GM23338 (cell line): Measurements from ENCODE around the gene ARHGEF28.

Experiments used
- CREB1 ChIP-seq: fragments of 250-450 bp; sonication (Bioruptor Pico); IDR thresholded peaks from 2 replicates; pipeline ENCODE4 v1.5.0; 2020; ENCODE audit warnings: low read depth, mild to moderate bottlenecking, moderate library complexity
- EZH2 ChIP-seq: fragments of 200-600 bp; sonication (generic); IDR thresholded peaks from one replicate; pipeline ENCODE4 v1.8.0; 2017; ENCODE audit warnings: antibody characterized with exemption, mild to moderate bottlenecking, low read depth; ENCODE audit not compliant: unreplicated experiment
- EZH2phosphoT487 ChIP-seq: fragments of 200-600 bp; sonication (generic); IDR thresholded peaks from one replicate; pipeline ENCODE4 v1.8.1; 2018; ENCODE audit warnings: antibody characterized with exemption; ENCODE audit not compliant: unreplicated experiment
- JUNB ChIP-seq: IDR thresholded peaks from one replicate; pipeline ENCODE4 v1.6.1; 2016; ENCODE audit warnings: antibody characterized with exemption; ENCODE audit not compliant: unreplicated experiment
- NANOG ChIP-seq: IDR thresholded peaks from 2 replicates; pipeline ENCODE4 v1.6.1; 2016; ENCODE audit warnings: antibody characterized with exemption, borderline replicate concordance
- POLR2AphosphoS5 ChIP-seq: IDR thresholded peaks from 2 replicates; pipeline ENCODE4 v1.6.1; 2016; ENCODE audit warnings: antibody characterized with exemption, low read depth
- TF ChIP-seq, protein P1 (sequence below), 2 experiments: fragments of 200-600 bp in 1 of 2; sonication (generic) in 1 of 2; conservative IDR thresholded peaks; 2 replicates each; pipeline versions ENCODE4 v1.5.1 to v1.6.1; 2016 to 2017; ENCODE audit warnings: antibody characterized with exemption in 2 of 2, low read depth in 2 of 2, mild to moderate bottlenecking in 2 of 2, moderate library complexity in 1 of 2
- TF ChIP-seq, protein P2 (sequence below): IDR thresholded peaks from 2 replicates; pipeline ENCODE4 v1.6.1; 2016; ENCODE audit warnings: antibody characterized with exemption
- TF ChIP-seq, protein P3 (sequence below): fragments of 250-450 bp; sonication (Bioruptor Pico); IDR thresholded peaks from 2 replicates; pipeline ENCODE4 v1.5.0; 2020; ENCODE audit warnings: mild to moderate bottlenecking, moderate library complexity

DNA sequence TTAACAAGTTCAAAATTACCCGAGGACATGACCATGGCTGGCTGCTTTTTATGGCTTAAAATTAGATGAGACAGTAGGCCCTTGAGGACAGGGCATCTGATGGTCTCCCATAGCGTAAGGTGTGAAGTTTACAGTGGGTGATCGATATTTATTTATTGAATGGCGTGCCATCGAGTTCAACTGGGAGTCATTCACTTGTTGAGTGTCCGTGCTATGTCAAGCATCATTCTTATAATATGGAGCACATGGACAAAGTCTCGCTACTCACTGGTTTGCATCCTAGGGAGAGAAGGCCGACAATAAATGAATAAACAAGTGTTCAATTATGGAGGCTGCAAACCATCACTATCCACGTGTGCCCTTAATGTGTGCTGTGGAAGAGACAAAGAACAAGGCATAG is 277.2 kb downstream of the ARHGEF28 start:
- TF ChIP-seq, protein P1, sequence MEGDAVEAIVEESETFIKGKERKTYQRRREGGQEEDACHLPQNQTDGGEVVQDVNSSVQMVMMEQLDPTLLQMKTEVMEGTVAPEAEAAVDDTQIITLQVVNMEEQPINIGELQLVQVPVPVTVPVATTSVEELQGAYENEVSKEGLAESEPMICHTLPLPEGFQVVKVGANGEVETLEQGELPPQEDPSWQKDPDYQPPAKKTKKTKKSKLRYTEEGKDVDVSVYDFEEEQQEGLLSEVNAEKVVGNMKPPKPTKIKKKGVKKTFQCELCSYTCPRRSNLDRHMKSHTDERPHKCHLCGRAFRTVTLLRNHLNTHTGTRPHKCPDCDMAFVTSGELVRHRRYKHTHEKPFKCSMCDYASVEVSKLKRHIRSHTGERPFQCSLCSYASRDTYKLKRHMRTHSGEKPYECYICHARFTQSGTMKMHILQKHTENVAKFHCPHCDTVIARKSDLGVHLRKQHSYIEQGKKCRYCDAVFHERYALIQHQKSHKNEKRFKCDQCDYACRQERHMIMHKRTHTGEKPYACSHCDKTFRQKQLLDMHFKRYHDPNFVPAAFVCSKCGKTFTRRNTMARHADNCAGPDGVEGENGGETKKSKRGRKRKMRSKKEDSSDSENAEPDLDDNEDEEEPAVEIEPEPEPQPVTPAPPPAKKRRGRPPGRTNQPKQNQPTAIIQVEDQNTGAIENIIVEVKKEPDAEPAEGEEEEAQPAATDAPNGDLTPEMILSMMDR (conservative IDR thresholded peaks at IDR 0.05; ENCODE audit: low read depth in 2 of 2): no peak
- no peak for TF ChIP-seq EZH2
- TF ChIP-seq EZH2phosphoT487: no peak
- TF ChIP-seq POLR2AphosphoS5: no peak
- no peak for TF ChIP-seq NANOG
- TF ChIP-seq, protein P2, sequence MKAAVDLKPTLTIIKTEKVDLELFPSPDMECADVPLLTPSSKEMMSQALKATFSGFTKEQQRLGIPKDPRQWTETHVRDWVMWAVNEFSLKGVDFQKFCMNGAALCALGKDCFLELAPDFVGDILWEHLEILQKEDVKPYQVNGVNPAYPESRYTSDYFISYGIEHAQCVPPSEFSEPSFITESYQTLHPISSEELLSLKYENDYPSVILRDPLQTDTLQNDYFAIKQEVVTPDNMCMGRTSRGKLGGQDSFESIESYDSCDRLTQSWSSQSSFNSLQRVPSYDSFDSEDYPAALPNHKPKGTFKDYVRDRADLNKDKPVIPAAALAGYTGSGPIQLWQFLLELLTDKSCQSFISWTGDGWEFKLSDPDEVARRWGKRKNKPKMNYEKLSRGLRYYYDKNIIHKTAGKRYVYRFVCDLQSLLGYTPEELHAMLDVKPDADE: no peak
- TF ChIP-seq, protein P3, sequence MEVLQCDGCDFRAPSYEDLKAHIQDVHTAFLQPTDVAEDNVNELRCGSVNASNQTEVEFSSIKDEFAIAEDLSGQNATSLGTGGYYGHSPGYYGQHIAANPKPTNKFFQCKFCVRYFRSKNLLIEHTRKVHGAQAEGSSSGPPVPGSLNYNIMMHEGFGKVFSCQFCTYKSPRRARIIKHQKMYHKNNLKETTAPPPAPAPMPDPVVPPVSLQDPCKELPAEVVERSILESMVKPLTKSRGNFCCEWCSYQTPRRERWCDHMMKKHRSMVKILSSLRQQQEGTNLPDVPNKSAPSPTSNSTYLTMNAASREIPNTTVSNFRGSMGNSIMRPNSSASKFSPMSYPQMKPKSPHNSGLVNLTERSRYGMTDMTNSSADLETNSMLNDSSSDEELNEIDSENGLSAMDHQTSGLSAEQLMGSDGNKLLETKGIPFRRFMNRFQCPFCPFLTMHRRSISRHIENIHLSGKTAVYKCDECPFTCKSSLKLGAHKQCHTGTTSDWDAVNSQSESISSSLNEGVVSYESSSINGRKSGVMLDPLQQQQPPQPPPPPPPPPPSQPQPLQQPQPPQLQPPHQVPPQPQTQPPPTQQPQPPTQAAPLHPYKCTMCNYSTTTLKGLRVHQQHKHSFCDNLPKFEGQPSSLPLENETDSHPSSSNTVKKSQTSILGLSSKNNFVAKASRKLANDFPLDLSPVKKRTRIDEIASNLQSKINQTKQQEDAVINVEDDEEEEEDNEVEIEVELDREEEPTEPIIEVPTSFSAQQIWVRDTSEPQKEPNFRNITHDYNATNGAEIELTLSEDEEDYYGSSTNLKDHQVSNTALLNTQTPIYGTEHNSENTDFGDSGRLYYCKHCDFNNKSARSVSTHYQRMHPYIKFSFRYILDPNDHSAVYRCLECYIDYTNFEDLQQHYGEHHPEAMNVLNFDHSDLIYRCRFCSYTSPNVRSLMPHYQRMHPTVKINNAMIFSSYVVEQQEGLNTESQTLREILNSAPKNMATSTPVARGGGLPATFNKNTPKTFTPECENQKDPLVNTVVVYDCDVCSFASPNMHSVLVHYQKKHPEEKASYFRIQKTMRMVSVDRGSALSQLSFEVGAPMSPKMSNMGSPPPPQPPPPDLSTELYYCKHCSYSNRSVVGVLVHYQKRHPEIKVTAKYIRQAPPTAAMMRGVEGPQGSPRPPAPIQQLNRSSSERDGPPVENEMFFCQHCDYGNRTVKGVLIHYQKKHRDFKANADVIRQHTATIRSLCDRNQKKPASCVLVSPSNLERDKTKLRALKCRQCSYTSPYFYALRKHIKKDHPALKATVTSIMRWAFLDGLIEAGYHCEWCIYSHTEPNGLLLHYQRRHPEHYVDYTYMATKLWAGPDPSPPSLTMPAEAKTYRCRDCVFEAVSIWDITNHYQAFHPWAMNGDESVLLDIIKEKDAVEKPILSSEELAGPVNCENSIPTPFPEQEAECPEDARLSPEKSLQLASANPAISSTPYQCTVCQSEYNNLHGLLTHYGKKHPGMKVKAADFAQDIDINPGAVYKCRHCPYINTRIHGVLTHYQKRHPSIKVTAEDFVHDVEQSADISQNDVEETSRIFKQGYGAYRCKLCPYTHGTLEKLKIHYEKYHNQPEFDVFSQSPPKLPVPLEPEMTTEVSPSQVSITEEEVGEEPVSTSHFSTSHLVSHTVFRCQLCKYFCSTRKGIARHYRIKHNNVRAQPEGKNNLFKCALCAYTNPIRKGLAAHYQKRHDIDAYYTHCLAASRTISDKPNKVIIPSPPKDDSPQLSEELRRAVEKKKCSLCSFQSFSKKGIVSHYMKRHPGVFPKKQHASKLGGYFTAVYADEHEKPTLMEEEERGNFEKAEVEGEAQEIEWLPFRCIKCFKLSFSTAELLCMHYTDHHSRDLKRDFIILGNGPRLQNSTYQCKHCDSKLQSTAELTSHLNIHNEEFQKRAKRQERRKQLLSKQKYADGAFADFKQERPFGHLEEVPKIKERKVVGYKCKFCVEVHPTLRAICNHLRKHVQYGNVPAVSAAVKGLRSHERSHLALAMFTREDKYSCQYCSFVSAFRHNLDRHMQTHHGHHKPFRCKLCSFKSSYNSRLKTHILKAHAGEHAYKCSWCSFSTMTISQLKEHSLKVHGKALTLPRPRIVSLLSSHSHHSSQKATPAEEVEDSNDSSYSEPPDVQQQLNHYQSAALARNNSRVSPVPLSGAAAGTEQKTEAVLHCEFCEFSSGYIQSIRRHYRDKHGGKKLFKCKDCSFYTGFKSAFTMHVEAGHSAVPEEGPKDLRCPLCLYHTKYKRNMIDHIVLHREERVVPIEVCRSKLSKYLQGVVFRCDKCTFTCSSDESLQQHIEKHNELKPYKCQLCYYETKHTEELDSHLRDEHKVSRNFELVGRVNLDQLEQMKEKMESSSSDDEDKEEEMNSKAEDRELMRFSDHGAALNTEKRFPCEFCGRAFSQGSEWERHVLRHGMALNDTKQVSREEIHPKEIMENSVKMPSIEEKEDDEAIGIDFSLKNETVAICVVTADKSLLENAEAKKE (CRISPR knock-in tag): no peak
- TF ChIP-seq CREB1: no peak
- no peak for TF ChIP-seq JUNB
